Ishikawa (cell line): ENCODE measurements around the gene FIGLA.
A peak's percentile ranks its signal among the peaks of the same experiment; 100 is the strongest.

Experiments used
- CEBPB ChIP-seq: IDR thresholded peaks from 2 replicates; pipeline ENCODE4 v1.6.1; 2012
- CREB1 ChIP-seq: IDR thresholded peaks from 2 replicates; pipeline ENCODE4 v1.6.1; 2012; ENCODE audit warnings: low read depth
- EGR1 ChIP-seq: IDR thresholded peaks from 2 replicates; pipeline ENCODE4 v1.6.1; 2012
- EP300 ChIP-seq: IDR thresholded peaks from 2 replicates; pipeline ENCODE4 v1.6.1; 2012; ENCODE audit warnings: borderline replicate concordance
- FOXM1 ChIP-seq: IDR thresholded peaks from 2 replicates; pipeline ENCODE4 v1.6.1; 2012; ENCODE audit warnings: low read depth, borderline replicate concordance
- MAX ChIP-seq: IDR thresholded peaks from 2 replicates; pipeline ENCODE4 v1.6.1; 2012
- NFIC ChIP-seq: IDR thresholded peaks from 2 replicates; pipeline ENCODE4 v1.6.1; 2012
- RAD21 ChIP-seq: IDR thresholded peaks from 2 replicates; pipeline ENCODE4 v1.6.1; 2012; ENCODE audit warnings: low read depth
- REST ChIP-seq: IDR thresholded peaks from 2 replicates; pipeline ENCODE4 v1.6.1; 2012; ENCODE audit warnings: low read depth, mild to moderate bottlenecking
- TAF1 ChIP-seq: IDR thresholded peaks from 2 replicates; pipeline ENCODE4 v1.6.1; 2012; ENCODE audit warnings: low read depth, mild to moderate bottlenecking
- TCF12 ChIP-seq: IDR thresholded peaks from 2 replicates; pipeline ENCODE4 v1.6.1; 2012; ENCODE audit warnings: low read depth
- TEAD4 ChIP-seq: IDR thresholded peaks from 2 replicates; pipeline ENCODE4 v1.6.1; 2012
- USF1 ChIP-seq: IDR thresholded peaks from 2 replicates; pipeline ENCODE4 v1.6.1; 2012
- YY1 ChIP-seq: IDR thresholded peaks from 2 replicates; pipeline ENCODE4 v1.6.1; 2012; ENCODE audit warnings: low read depth
- ZBTB7A ChIP-seq: IDR thresholded peaks from 2 replicates; pipeline ENCODE4 v1.6.1; 2012; ENCODE audit warnings: low read depth

Gene FIGLA

GRCh38 chr2:70771446-70771845 lies 19.0 kb downstream of the FIGLA start:
- TF ChIP-seq NFIC (no peak), EGR1 (no peak), CREB1 (no peak), CEBPB (no peak)

- TF ChIP-seq EP300 = no peak
- no peak for TF ChIP-seq CREB1
- TF ChIP-seq TEAD4 = no peak
Observed at GRCh38 chr2:70769450-70769849, 21.0 kb downstream of the FIGLA start.

GRCh38 chr2:70768590-70769085 lies 21.8 kb downstream of the FIGLA start:
- TF ChIP-seq USF1 = no peak

- TF ChIP-seq RAD21 (peak; percentile 14; the same call in 1 of the 2 replicates), ZBTB7A (0 out of 2 replicates have a peak, but pooled peaks have one; percentile 24), USF1 (no peak), CREB1 (no peak), TAF1 (peak; percentile 33; the same call in 1 of the 2 replicates), MAX (peak; percentile 70)
Observed at GRCh38 chr2:70767699-70768589, 22.5 kb downstream of the FIGLA start, which contains the start of gene ADD2. ADD2 (minus strand) TSS chr2:70768200; CDS start chr2:70706408, 61,792 bp downstream.

GRCh38 chr2:70767079-70767698 lies 23.3 kb downstream of the FIGLA start:
- no peak for TF ChIP-seq TCF12
- TF ChIP-seq TAF1 = no peak
- TF ChIP-seq ZBTB7A = 0 out of 2 replicates have a peak, but pooled peaks have one; percentile 64
- no peak for TF ChIP-seq NFIC
- no peak for TF ChIP-seq YY1
- no peak for TF ChIP-seq EGR1
- no peak for TF ChIP-seq CREB1
- TF ChIP-seq MAX = peak; percentile 89
- no peak for TF ChIP-seq TEAD4
- peak; percentile 22; the same call in 1 of the 2 replicates for TF ChIP-seq USF1
- TF ChIP-seq RAD21 = no peak
- TF ChIP-seq FOXM1 = peak; percentile 81
- no peak for TF ChIP-seq REST
- TF ChIP-seq EP300 = no peak
- TF ChIP-seq CEBPB = no peak

- TF ChIP-seq TEAD4 (no peak), YY1 (no peak), TAF1 (no peak), ZBTB7A (no peak), TCF12 (no peak), EP300 (no peak), FOXM1 (no peak), CEBPB (no peak), MAX (no peak), RAD21 (no peak)
Observed at GRCh38 chr2:70766357-70767078, 23.9 kb downstream of the FIGLA start.
